ENCODE results near the gene KAT2A.

Gene KAT2A

GRCh38 chr17:42120770-42121769 is at the start of gene KAT2A:
KAT2A (minus strand) TSS chr17:42121367; CDS start chr17:42121304, 63 bp downstream.
- POLR2A ChIA-PET: interaction anchor here (0.6 to 2.3 kb wide), 21 partner anchors 9 to 203 kb away, joined by 3 to 11 read pairs (median 4); partner anchors contain the start of genes ACLY, CNP, DNAJC7 and NKIRAS2
- peak within 1 kb of the TSS; percentile 18; the same call in 1 of the 2 replicates for H3K27ac ChIP-seq (ENCODE audit: extremely low read depth, low read depth, low read length)

More at GRCh38 chr17:42120770-42121769, at the start of gene KAT2A:
- Histone ChIP-seq H3K36me3 (ENCODE audit: control insufficient read depth in 2 of 2, insufficient read depth in 1 of 2, low read length in 2 of 2) (peaks cover 21 to 60% of the 10 kb centered on the region in 2 experiments), H3K4me3 (ENCODE audit: low read depth, low read length) (peak within 1 kb of the TSS; percentile 56), H3K4me1 (ENCODE audit: control insufficient read depth, insufficient read depth, low read length) (peaks cover 4% of the 10 kb centered on the region; the same call in 1 of the 2 replicates), H3K9me3 (ENCODE audit: control insufficient read depth, insufficient read depth, low read depth, low read length) (no peaks in the 10 kb centered on the region)
- TF ChIP-seq ZFHX2 (tag by site-specific recombination; conservative IDR thresholded peaks at IDR 0.05) (peak; percentile 40; the same call in 1 of the 2 replicates), YY1 (tag by site-specific recombination; IDR thresholded peaks at IDR 0.05) (peak; percentile 64; the same call in 1 of the 2 replicates), ZNF76 (tag by site-specific recombination; IDR thresholded peaks at IDR 0.05; ENCODE audit: borderline replicate concordance, low read depth) (peak; percentile 95), YY2 (tag by site-specific recombination; IDR thresholded peaks at IDR 0.05) (peak; percentile 65), ZNF433 (tag by site-specific recombination; IDR thresholded peaks at IDR 0.05; ENCODE audit: low read depth) (no peak), ZBTB20 (tag by site-specific recombination; IDR thresholded peaks at IDR 0.05) (peak; percentile 3; the same call in 1 of the 2 replicates), ZBTB48 (tag by site-specific recombination; IDR thresholded peaks at IDR 0.05) (0 out of 2 replicates have a peak, but pooled peaks have one; percentile 18), ZBTB26 (tag by site-specific recombination; optimal IDR thresholded peaks at IDR 0.05) (peak; percentile 61), ZBTB11 (tag by site-specific recombination; conservative IDR thresholded peaks at IDR 0.05; ENCODE audit: low read depth) (0 out of 2 replicates have a peak, but pooled peaks have one; percentile 28), GLIS2 (tag by site-specific recombination; IDR thresholded peaks at IDR 0.05) (peak; percentile 55; the same call in 1 of the 2 replicates), PATZ1 (tag by site-specific recombination; IDR thresholded peaks at IDR 0.05) (peak; percentile 25; the same call in 1 of the 2 replicates), ZNF335 (tag by site-specific recombination; conservative IDR thresholded peaks at IDR 0.05) (peak; percentile 75), ZNF600 (tag by site-specific recombination; IDR thresholded peaks at IDR 0.05) (peak; percentile 53; the same call in 1 of the 2 replicates), PBX3 (CRISPR knock-in tag; IDR thresholded peaks at IDR 0.05) (0 out of 2 replicates have a peak, but pooled peaks have one; percentile 9), ZNF561 (tag by site-specific recombination; IDR thresholded peaks at IDR 0.05; ENCODE audit: borderline replicate concordance) (no peak; the same call in 1 of the 2 replicates), GLIS1 (tag by site-specific recombination; IDR thresholded peaks at IDR 0.05) (peak; percentile 58), ZNF350 (tag by site-specific recombination; IDR thresholded peaks at IDR 0.05) (no peak), AEBP2 (tag by site-specific recombination; IDR thresholded peaks at IDR 0.05; ENCODE audit: borderline replicate concordance) (no peak), SP3 (tag by site-specific recombination; IDR thresholded peaks at IDR 0.05) (peak; percentile 42), ZBTB17 (tag by site-specific recombination; IDR thresholded peaks at IDR 0.05) (peak; percentile 67), ELK4 (IDR thresholded peaks at IDR 0.05; ENCODE audit: borderline replicate concordance, low read depth, low read length) (no peak), GLI2 (tag by site-specific recombination; IDR thresholded peaks at IDR 0.05; ENCODE audit: borderline replicate concordance, low read depth) (no peak), EGR2 (tag by site-specific recombination; IDR thresholded peaks at IDR 0.05; ENCODE audit: low read depth) (0 out of 2 replicates have a peak, but pooled peaks have one; percentile 10)
- CTCF ChIA-PET: interaction anchor here (0.5 to 17.1 kb wide), 18 partner anchors 12 to 570 kb away, joined by 3 to 260 read pairs (median 4); partner anchors contain the start of genes CAVIN1, DNAJC7 and NKIRAS2
